Skeletal muscle cell (primary cell): ENCODE data around the gene TSPAN9.

Experiments
- DNase-seq: peaks from one replicate; pipeline ENCODE4 v3.0.0-alpha.2; 2010; ENCODE audit warnings: low read depth
- H3K4me3 ChIP-seq: 2 replicates; pipeline ENCODE4 v1.5.1; 2011; ENCODE audit warnings: low read depth, mild to moderate bottlenecking, control low read depth, low read length, moderate library complexity

The TSPAN9 gene

DNA sequence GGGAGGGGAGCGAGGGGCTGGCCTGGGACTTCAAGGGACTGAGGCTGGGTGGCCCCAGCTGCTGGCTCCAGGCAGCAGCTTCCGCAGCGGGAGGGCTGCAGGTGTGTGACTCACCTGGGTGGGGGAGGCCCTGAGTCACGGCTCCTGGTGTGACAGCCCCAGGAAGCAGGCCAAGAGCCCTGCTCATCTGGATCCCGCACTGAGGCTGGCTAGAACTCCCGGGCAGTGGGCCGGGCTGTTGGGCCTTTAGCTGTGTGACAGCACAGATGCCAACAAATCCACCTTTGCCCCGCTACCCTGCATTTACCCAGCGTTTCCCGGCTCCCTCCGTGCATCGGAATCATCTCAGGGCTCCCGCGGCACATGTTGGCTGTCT is 233.8 kb downstream of the TSPAN9 start:
- no peak overlapping the region for H3K4me3 ChIP-seq

GRCh38 chr12:3311491-3312103 is 234.4 kb downstream of the TSPAN9 start:
- H3K4me3 ChIP-seq = no peak overlapping the region
- no peak for DNase-seq

More for the DNA sequence above, 233.8 kb downstream of the TSPAN9 start:
- no peak for DNase-seq

- DNase-seq = no peak
- H3K4me3 ChIP-seq = no peak overlapping the region
These were observed 235.9 kb downstream of the TSPAN9 start for GRCh38 chr12:3313066-3313465.

DNA sequence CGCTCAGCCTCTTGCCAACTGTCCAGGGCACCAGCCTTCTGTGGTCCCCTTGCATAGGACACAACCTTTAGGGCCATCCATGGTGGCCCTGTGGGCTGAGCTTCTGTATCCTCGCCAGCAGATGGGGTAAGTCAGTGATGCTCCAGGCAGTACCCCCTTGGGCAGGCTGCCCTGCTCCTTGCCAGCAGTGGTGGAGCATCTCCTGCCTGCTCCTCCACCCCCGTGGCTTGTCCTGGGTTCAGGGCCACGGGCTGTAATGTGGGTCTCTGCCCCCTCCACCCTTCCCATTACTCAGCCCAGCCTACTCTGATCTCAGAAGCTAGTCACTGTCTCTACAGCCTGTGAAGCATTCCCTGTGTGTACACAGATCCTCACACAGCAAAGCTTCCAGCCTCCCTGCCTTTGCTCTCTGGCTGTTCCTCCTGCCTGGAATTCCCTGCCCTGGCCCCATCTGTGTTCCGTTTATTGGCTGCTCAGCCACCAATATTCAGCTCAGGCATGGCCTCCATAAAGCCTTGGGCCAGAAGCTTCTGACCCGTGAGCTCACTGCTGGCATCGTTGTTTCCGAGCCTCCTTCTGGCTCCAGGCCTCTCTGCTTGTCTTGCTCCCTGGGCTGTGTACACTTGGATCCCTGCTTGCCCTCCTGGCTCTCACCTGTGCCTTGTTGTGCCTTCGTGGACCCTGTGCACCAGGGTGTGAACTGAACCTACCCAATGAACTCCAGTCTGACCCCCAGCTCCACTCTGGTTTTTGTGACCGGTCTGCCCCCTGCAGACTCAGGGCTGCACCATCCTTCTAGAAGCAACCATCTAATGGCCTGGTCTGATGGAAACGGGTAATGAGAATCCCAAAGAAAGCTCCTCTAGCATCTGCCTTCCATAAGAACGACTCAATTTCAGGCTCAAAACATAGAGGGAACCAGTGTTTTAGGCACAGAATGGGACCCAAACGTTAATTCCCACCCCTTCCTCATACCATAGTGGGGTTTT is 236.8 kb downstream of the TSPAN9 start:
- H3K4me3 ChIP-seq = no peak overlapping the region
- no peak for DNase-seq

- no peak for DNase-seq
- no peak overlapping the region for H3K4me3 ChIP-seq
These were observed 238.1 kb downstream of the TSPAN9 start for GRCh38 chr12:3315201-3315661.

GRCh38 chr12:3316776-3317480 is 239.7 kb downstream of the TSPAN9 start:
- DNase-seq = no peak
- H3K4me3 ChIP-seq = no peak overlapping the region

DNA sequence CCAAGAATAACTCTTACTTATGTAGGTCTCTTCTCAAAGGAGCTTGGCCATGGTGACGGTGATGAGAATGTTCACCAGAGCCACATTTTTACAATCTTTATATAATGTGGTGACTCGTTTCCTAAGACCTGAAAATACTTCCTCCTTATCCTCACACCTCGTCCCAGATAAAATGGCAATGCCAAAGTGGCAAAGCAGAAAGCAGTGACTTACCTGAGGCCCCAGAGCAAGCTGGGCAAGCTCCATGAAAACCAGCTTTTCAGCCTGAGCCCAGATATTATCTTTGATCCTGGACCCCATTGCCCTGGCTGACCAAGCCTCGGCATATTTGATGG is 240.3 kb downstream of the TSPAN9 start:
- DNase-seq = no peak
- H3K4me3 ChIP-seq = no peak overlapping the region

- DNase-seq = no peak
- H3K4me3 ChIP-seq = no peak overlapping the region
These were observed 240.8 kb downstream of the TSPAN9 start for GRCh38 chr12:3317841-3318501.

GRCh38 chr12:3319723-3320492 is 242.7 kb downstream of the TSPAN9 start:
- no peak for DNase-seq
- H3K4me3 ChIP-seq = no peak overlapping the region

DNA sequence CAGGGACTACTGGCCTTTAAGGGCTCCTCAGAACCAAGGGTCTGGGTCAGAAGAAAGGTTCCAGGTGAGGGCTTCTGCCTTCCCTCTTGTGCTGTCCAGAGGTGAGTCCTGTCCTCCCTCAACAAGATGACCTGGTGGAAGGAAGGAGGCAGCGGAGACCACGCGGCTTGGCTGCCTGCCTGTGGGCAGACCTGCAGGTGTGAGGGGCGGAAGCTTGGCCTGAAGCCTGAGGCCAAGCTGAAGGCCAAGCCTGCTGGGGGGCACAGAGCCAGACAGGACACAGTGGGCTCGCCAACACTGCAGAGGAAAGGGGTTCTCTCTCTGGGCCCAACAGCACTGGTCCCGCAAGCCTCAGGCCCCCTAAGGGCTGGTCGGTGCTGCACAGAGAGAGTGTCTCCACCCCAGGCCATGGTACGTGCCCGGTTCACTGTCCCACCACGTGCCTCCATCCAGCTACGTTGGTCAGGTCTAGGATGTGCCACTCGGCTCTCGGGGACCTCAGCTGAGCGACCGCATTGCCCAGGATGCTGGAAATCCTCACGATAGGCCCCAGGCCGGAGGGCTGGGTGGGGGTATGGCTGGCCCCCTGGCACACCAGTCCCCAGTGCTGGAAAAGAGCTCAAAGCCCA is 243.8 kb downstream of the TSPAN9 start:
- DNase-seq = no peak

GRCh38 chr12:3321881-3322280 is 244.7 kb downstream of the TSPAN9 start:
- no peak overlapping the region for H3K4me3 ChIP-seq
- no peak for DNase-seq

More for the DNA sequence above, 243.8 kb downstream of the TSPAN9 start:
- H3K4me3 ChIP-seq = no peak overlapping the region

- no peak for DNase-seq
- H3K4me3 ChIP-seq = no peak overlapping the region
These were observed 246.0 kb downstream of the TSPAN9 start for GRCh38 chr12:3323002-3323685.

GRCh38 chr12:3325736-3326135 is 248.6 kb downstream of the TSPAN9 start:
- DNase-seq = no peak
- no peak overlapping the region for H3K4me3 ChIP-seq

GRCh38 chr12:3326156-3326849 is 249.1 kb downstream of the TSPAN9 start:
- no peak for DNase-seq
- no peak overlapping the region for H3K4me3 ChIP-seq

GRCh38 chr12:3326850-3327780 is 249.9 kb downstream of the TSPAN9 start:
- no peak overlapping the region for H3K4me3 ChIP-seq
- DNase-seq = no peak

- DNase-seq = no peak
- H3K4me3 ChIP-seq = no peak overlapping the region
These were observed 250.9 kb downstream of the TSPAN9 start for GRCh38 chr12:3328081-3328480.
